SK-N-SH (cell line): ENCODE data around the gene KCNIP4.

ENCODE experiments used
- CTCF ChIP-seq: fragments of 200-600 bp; sonication (generic); IDR thresholded peaks from 2 replicates; pipeline ENCODE4 v1.6.1; 2017; ENCODE audit warnings: antibody characterized with exemption, mild to moderate bottlenecking, moderate library complexity
- EP300 ChIP-seq, 2 experiments: IDR thresholded peaks; 2 replicates each; pipeline versions ENCODE4 v1.4.0 to v1.6.1; 2012; ENCODE audit warnings: borderline replicate concordance in 1 of 2, low read depth in 1 of 2, low read length in 1 of 2
- GABPA ChIP-seq: IDR thresholded peaks from 2 replicates; pipeline ENCODE4 v1.4.0; 2012; ENCODE audit warnings: low read depth, mild to moderate bottlenecking
- MAX ChIP-seq: IDR thresholded peaks from 2 replicates; pipeline ENCODE4 v1.4.0; 2012; ENCODE audit warnings: low read depth
- NRF1 ChIP-seq: IDR thresholded peaks from 2 replicates; pipeline ENCODE4 v1.6.1; 2012; ENCODE audit warnings: low read depth, mild to moderate bottlenecking, low read length
- POLR2AphosphoS5 ChIP-seq: IDR thresholded peaks from 2 replicates; pipeline ENCODE4 v1.6.1; 2012; ENCODE audit warnings: low read depth, low read length
- REST ChIP-seq: IDR thresholded peaks from 2 replicates; pipeline ENCODE4 v1.6.1; 2012; ENCODE audit warnings: mild to moderate bottlenecking, low read depth, low read length, moderate library complexity
- RXRA ChIP-seq: IDR thresholded peaks from 2 replicates; pipeline ENCODE4 v1.4.0; 2012; ENCODE audit warnings: low read depth, mild to moderate bottlenecking, borderline replicate concordance
- SIN3A ChIP-seq: IDR thresholded peaks from 2 replicates; pipeline ENCODE4 v1.6.1; 2012; ENCODE audit warnings: low read depth, mild to moderate bottlenecking, low read length, moderate library complexity, borderline replicate concordance
- TAF1 ChIP-seq: IDR thresholded peaks from 2 replicates; pipeline ENCODE4 v1.6.1; 2012; ENCODE audit warnings: low read depth, mild to moderate bottlenecking, low read length, moderate library complexity, borderline replicate concordance

GRCh38 chr4:20895988-20896387 lies 1052.6 kb downstream of the KCNIP4 start:
- no peak for TF ChIP-seq RXRA
- no peak for TF ChIP-seq CTCF
- TF ChIP-seq MAX = no peak
- TF ChIP-seq TAF1 = no peak
- no peak for TF ChIP-seq NRF1
- no peak for TF ChIP-seq GABPA
- TF ChIP-seq SIN3A = no peak
- no peak for TF ChIP-seq POLR2AphosphoS5
- TF ChIP-seq REST = no peak
- TF ChIP-seq EP300 (IDR thresholded peaks at IDR 0.05; ENCODE audit: borderline replicate concordance in 1 of 2, low read depth in 1 of 2, low read length in 1 of 2) = no peak
